H9 (cell line): ENCODE data around the gene ADAP2. TPM values are rescaled to one million over a fixed set of nuclear protein-coding genes. Genes with fewer than 3 reads are reported as not detected.

Experiments used
- DNase-seq: peaks from one replicate; pipeline ENCODE4 v3.0.0-alpha.2; 2017
- H2AFZ ChIP-seq: one replicate; pipeline ENCODE4 v1.6.1; 2013; ENCODE audit warnings: mild to moderate bottlenecking, low read length, control low read depth, moderate library complexity
- H2AK5ac ChIP-seq: 2 replicates; pipeline ENCODE4 v1.6.1; 2013; ENCODE audit warnings: low read length, control low read depth, mixed read lengths; ENCODE audit not compliant: insufficient read length
- H2BK120ac ChIP-seq: one replicate; pipeline ENCODE4 v1.6.1; 2013; ENCODE audit warnings: low read depth, mild to moderate bottlenecking, low read length, control low read depth, inconsistent platforms; ENCODE audit not compliant: poor library complexity, severe bottlenecking
- H2BK12ac ChIP-seq: 2 replicates; pipeline ENCODE4 v1.6.1; 2013; ENCODE audit warnings: low read length, control low read depth, mixed read lengths, low read depth; ENCODE audit not compliant: insufficient read length
- H2BK15ac ChIP-seq: 2 replicates; pipeline ENCODE4 v1.6.1; 2013; ENCODE audit warnings: low read depth, low read length, control low read depth
- H2BK20ac ChIP-seq: one replicate; pipeline ENCODE4 v1.6.1; 2013; ENCODE audit warnings: low read depth, mild to moderate bottlenecking, low read length, control low read depth, inconsistent platforms; ENCODE audit not compliant: poor library complexity, severe bottlenecking
- H2BK5ac ChIP-seq: 2 replicates; pipeline ENCODE4 v1.6.1; 2013; ENCODE audit warnings: low read length, control low read depth, mixed read lengths; ENCODE audit not compliant: insufficient read length
- H3K14ac ChIP-seq: 2 replicates; pipeline ENCODE4 v1.6.1; 2013; ENCODE audit warnings: low read length, control low read depth; ENCODE audit not compliant: insufficient read depth
- H3K18ac ChIP-seq: 2 replicates; pipeline ENCODE4 v1.6.1; 2013; ENCODE audit warnings: low read depth, mild to moderate bottlenecking, mixed read lengths, low read length, control low read depth; ENCODE audit not compliant: insufficient read length
- H3K23ac ChIP-seq: 2 replicates; pipeline ENCODE4 v1.6.1; 2013; ENCODE audit warnings: low read length, control low read depth, mixed read lengths, low read depth; ENCODE audit not compliant: insufficient read length
- H3K23me2 ChIP-seq: 2 replicates; pipeline ENCODE4 v1.6.1; 2013; ENCODE audit warnings: low read depth, mild to moderate bottlenecking, mixed read lengths, low read length, control low read depth; ENCODE audit not compliant: insufficient read length, poor library complexity, severe bottlenecking
- H3K27ac ChIP-seq: 2 replicates; pipeline ENCODE4 v1.5.1; 2013; ENCODE audit warnings: low read length, control low read depth, mixed read lengths, low read depth; ENCODE audit not compliant: insufficient read length
- H3K27me3 ChIP-seq: 2 replicates; pipeline ENCODE4 v1.6.1; 2013; ENCODE audit warnings: low read length, control low read depth, inconsistent platforms; ENCODE audit not compliant: insufficient read depth
- H3K4ac ChIP-seq: 2 replicates; pipeline ENCODE4 v1.6.1; 2013; ENCODE audit warnings: low read depth, mild to moderate bottlenecking, control low read depth, inconsistent platforms, low read length, moderate library complexity
- H3K4me1 ChIP-seq: 2 replicates; pipeline ENCODE4 v1.6.1; 2013; ENCODE audit warnings: low read length, control low read depth, inconsistent platforms; ENCODE audit not compliant: insufficient read depth
- H3K4me2 ChIP-seq: 2 replicates; pipeline ENCODE4 v1.6.1; 2013; ENCODE audit warnings: low read length, control low read depth, mixed read lengths; ENCODE audit not compliant: insufficient read length, insufficient read depth
- H3K56ac ChIP-seq: 2 replicates; pipeline ENCODE4 v1.6.1; 2013; ENCODE audit warnings: low read depth, mild to moderate bottlenecking, mixed read lengths, low read length, control low read depth; ENCODE audit not compliant: insufficient read length
- H3K79me1 ChIP-seq: 2 replicates; pipeline ENCODE4 v1.6.1; 2013; ENCODE audit warnings: low read depth, mild to moderate bottlenecking, moderate library complexity, low read length, control low read depth, inconsistent platforms; ENCODE audit not compliant: insufficient read depth, poor library complexity, severe bottlenecking
- H3K79me2 ChIP-seq: 2 replicates; pipeline ENCODE4 v1.6.1; 2013; ENCODE audit warnings: low read length, control low read depth, inconsistent platforms; ENCODE audit not compliant: insufficient read depth
- H3K9ac ChIP-seq: 2 replicates; pipeline ENCODE4 v1.6.1; 2013; ENCODE audit warnings: low read length, control low read depth, mixed read lengths; ENCODE audit not compliant: insufficient read length; ENCODE audit errors: extremely low read depth
- H3K9me3 ChIP-seq: one replicate; pipeline ENCODE4 v1.6.1; 2013; ENCODE audit warnings: low read depth, low read length, inconsistent platforms; ENCODE audit not compliant: control insufficient read depth
- H3T11ph ChIP-seq: one replicate; pipeline ENCODE4 v1.6.1; 2013; ENCODE audit warnings: mild to moderate bottlenecking, low read length, control low read depth, inconsistent platforms
- H4K20me1 ChIP-seq: one replicate; pipeline ENCODE4 v1.6.1; 2013; ENCODE audit not compliant: control insufficient read depth, insufficient read length, insufficient read depth
- H4K5ac ChIP-seq: 2 replicates; pipeline ENCODE4 v1.6.1; 2013; ENCODE audit warnings: low read depth, mild to moderate bottlenecking, mixed read lengths, low read length, control low read depth; ENCODE audit not compliant: insufficient read length
- H4K8ac ChIP-seq: replicated peaks from 2 replicates; pipeline ENCODE4 v1.6.1; 2013; ENCODE audit warnings: low read length, control low read depth, mixed read lengths, low read depth; ENCODE audit not compliant: insufficient read length
- H4K91ac ChIP-seq: 2 replicates; pipeline ENCODE4 v1.6.1; 2013; ENCODE audit warnings: low read depth, mild to moderate bottlenecking, moderate library complexity, mixed read lengths, low read length, control low read depth; ENCODE audit not compliant: insufficient read length
- H3K27ac Mint-ChIP-seq, 3 experiments: 2 replicates in 2 of 3; 3 replicates in 1 of 3; pipeline ENCODE4 v1.8.0; 2020 to 2021; ENCODE audit warnings: mixed read lengths in 3 of 3, mild to moderate bottlenecking in 1 of 3, moderate library complexity in 1 of 3
- H3K27me3 Mint-ChIP-seq: 2 replicates; pipeline ENCODE4 v1.8.0; 2021; ENCODE audit warnings: low read depth, mild to moderate bottlenecking, moderate library complexity, mixed read lengths
- H3K36me3 Mint-ChIP-seq, 3 experiments: 2 replicates in 2 of 3; 3 replicates in 1 of 3; pipeline ENCODE4 v1.8.0; 2020 to 2021; ENCODE audit warnings: low read depth in 3 of 3, mixed read lengths in 3 of 3; ENCODE audit not compliant: insufficient read depth in 1 of 3
- H3K4me1 Mint-ChIP-seq, 2 experiments: 2 replicates each; pipeline ENCODE4 v1.8.0; 2020; ENCODE audit warnings: mixed read lengths in 2 of 2
- H3K4me3 Mint-ChIP-seq, 2 experiments: 2 replicates in 1 of 2; 3 replicates in 1 of 2; pipeline ENCODE4 v1.8.0; 2020 to 2021; ENCODE audit warnings: mild to moderate bottlenecking in 2 of 2, mixed read lengths in 2 of 2, moderate library complexity in 1 of 2
- H3K9me3 Mint-ChIP-seq, 2 experiments: 2 replicates in 1 of 2; 3 replicates in 1 of 2; pipeline ENCODE4 v1.8.0; 2020; ENCODE audit warnings: mild to moderate bottlenecking in 2 of 2, mixed read lengths in 2 of 2, moderate library complexity in 1 of 2
- total RNA-seq: library from RNA; stranded (reverse); gene quantifications from 2 replicates; pipeline ENCODE4 v1.2.1, GENCODE V29; 2021
- TF ChIP-seq, protein P1 (sequence below): fragments of 200-600 bp; sonication (generic); conservative IDR thresholded peaks from 3 replicates; pipeline ENCODE4 v1.8.0; 2021; ENCODE audit warnings: antibody characterized with exemption, mild to moderate bottlenecking

Gene ADAP2
- total RNA-seq, 1 experiment from 2014 or later, result 1.2 TPM

DNA sequence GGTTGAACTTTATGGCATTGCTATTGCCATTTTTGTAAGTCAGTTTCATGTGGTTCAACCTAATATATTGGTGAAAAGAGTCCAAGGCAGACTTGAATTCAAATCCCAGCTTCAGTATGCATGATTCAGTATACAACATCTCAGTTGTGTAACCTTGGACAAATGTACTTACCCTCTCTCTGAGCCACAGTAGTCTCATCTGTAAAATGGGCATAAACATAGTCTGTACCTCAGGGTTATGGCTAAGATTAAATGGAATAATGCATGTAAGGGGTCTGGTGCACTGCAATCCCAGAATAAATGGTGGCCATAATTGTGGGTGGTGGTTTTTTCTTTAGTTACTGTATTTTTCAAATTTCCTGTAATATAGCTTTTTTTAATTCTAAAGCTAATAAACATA lies 4.7 kb upstream of the ADAP2 start:
- H3K9me3 Mint-ChIP-seq, result no peaks in the 10 kb centered on the region
- TF ChIP-seq, protein P1, sequence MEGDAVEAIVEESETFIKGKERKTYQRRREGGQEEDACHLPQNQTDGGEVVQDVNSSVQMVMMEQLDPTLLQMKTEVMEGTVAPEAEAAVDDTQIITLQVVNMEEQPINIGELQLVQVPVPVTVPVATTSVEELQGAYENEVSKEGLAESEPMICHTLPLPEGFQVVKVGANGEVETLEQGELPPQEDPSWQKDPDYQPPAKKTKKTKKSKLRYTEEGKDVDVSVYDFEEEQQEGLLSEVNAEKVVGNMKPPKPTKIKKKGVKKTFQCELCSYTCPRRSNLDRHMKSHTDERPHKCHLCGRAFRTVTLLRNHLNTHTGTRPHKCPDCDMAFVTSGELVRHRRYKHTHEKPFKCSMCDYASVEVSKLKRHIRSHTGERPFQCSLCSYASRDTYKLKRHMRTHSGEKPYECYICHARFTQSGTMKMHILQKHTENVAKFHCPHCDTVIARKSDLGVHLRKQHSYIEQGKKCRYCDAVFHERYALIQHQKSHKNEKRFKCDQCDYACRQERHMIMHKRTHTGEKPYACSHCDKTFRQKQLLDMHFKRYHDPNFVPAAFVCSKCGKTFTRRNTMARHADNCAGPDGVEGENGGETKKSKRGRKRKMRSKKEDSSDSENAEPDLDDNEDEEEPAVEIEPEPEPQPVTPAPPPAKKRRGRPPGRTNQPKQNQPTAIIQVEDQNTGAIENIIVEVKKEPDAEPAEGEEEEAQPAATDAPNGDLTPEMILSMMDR, result no peak
- no peak overlapping the region for H3K18ac ChIP-seq
- no peak overlapping the region for H4K8ac ChIP-seq
- H4K20me1 ChIP-seq, result no peaks in the 10 kb centered on the region
- no peak overlapping the region for H2BK5ac ChIP-seq
- no peak overlapping the region for H4K91ac ChIP-seq
- H3K4me1 Mint-ChIP-seq, result peaks cover 16 to 17% of the 10 kb centered on the region in 2 experiments
- peaks cover 4% of the 10 kb centered on the region for H3K23me2 ChIP-seq
- no peak overlapping the region for H4K5ac ChIP-seq
- no peak overlapping the region for H2AK5ac ChIP-seq
- no peak overlapping the region for H3K23ac ChIP-seq
- H3K27me3 Mint-ChIP-seq, result peaks cover 37% of the 10 kb centered on the region
- no peaks in the 10 kb centered on the region for H3K79me2 ChIP-seq
- H2BK15ac ChIP-seq, result no peak overlapping the region
- H3K4me1 ChIP-seq, result peaks cover 2% of the 10 kb centered on the region; the same call in 1 of the 2 replicates
- H3K27ac ChIP-seq, result no peak overlapping the region
- H3K4me3 Mint-ChIP-seq, result no peak overlapping the region
- H3K9ac ChIP-seq, result no peak overlapping the region
- H2BK12ac ChIP-seq, result no peak overlapping the region
- no peak overlapping the region for H3K4ac ChIP-seq
- no peaks in the 10 kb centered on the region for H3K79me1 ChIP-seq
- H3K4me2 ChIP-seq, result no peak overlapping the region
- no peaks in the 10 kb centered on the region; a peak in 1 of 7 replicates for H3K36me3 Mint-ChIP-seq
- no peak overlapping the region for H3K56ac ChIP-seq
- no peak overlapping the region for H3K14ac ChIP-seq
- H2BK20ac ChIP-seq, result no peak overlapping the region
- no peak overlapping the region for H2BK120ac ChIP-seq
- no peak overlapping the region for H2AFZ ChIP-seq
- H3K27ac Mint-ChIP-seq, result no peak overlapping the region
- H3K9me3 ChIP-seq, result no peaks in the 10 kb centered on the region
- no peak for DNase-seq
- peaks cover 11% of the 10 kb centered on the region; the same call in 1 of the 2 replicates for H3K27me3 ChIP-seq
- H3T11ph ChIP-seq, result no peak overlapping the region
